Stomach smooth muscle (tissue), 2 donors: Measurements from ENCODE around the gene IL18BP.

ENCODE experiments used
- H3K27ac ChIP-seq: one replicate; pipeline ENCODE4 v1.7.0; 2013; ENCODE audit warnings: mild to moderate bottlenecking, low read length, inconsistent platforms
- H3K27me3 ChIP-seq, 2 donors: one replicate each; pipeline ENCODE4 v1.7.0; 2013; ENCODE audit warnings: low read length in 2 of 2; ENCODE audit not compliant: insufficient read depth in 2 of 2, control insufficient read depth in 1 of 2
- H3K36me3 ChIP-seq, 2 donors: one replicate each; pipeline ENCODE4 v1.7.0; 2013; ENCODE audit warnings: low read length in 2 of 2; ENCODE audit not compliant: control insufficient read depth in 2 of 2, insufficient read depth in 2 of 2
- H3K4me1 ChIP-seq: one replicate; pipeline ENCODE4 v1.7.0; 2013; ENCODE audit warnings: low read length; ENCODE audit not compliant: control insufficient read depth, insufficient read depth
- H3K4me3 ChIP-seq, 2 donors: one replicate each; pipeline ENCODE4 v1.7.0; 2013; ENCODE audit warnings: low read length in 2 of 2
- H3K9ac ChIP-seq, 2 donors: one replicate each; pipeline ENCODE4 v1.7.0; 2013; ENCODE audit warnings: low read length in 2 of 2, mild to moderate bottlenecking in 1 of 2
- H3K9me3 ChIP-seq, 2 donors: one replicate each; pipeline ENCODE4 v1.7.0; 2013; ENCODE audit warnings: low read length in 2 of 2; ENCODE audit not compliant: control insufficient read depth in 2 of 2
- donor health status: healthy.
- donor health status: Pancreatic carcinoma.

Gene IL18BP

GRCh38 chr11:72012091-72012630 is 13.5 kb downstream of the IL18BP start:
- Histone ChIP-seq H3K27me3 (no peaks in the 10 kb centered on the region), H3K4me1 (peaks cover 46% of the 10 kb centered on the region), H3K36me3 (peaks cover 87 to 88% of the 10 kb centered on the region in 2 donors), H3K9ac (peak overlapping the region in 1 of 2 donors; percentile 51), H3K27ac (peak overlapping the region; percentile 81), H3K9me3 (no peaks in the 10 kb centered on the region), H3K4me3 (no peak overlapping the region)

GRCh38 chr11:72012897-72013721 is 14.4 kb downstream of the IL18BP start:
- Histone ChIP-seq H3K36me3 (peaks cover 88% of the 10 kb centered on the region in 2 donors), H3K27ac (peak overlapping the region; percentile 81), H3K9me3 (no peaks in the 10 kb centered on the region), H3K4me1 (peaks cover 46% of the 10 kb centered on the region), H3K9ac (no peak overlapping the region), H3K4me3 (peak overlapping the region in 1 of 2 donors; percentile 54), H3K27me3 (no peaks in the 10 kb centered on the region)

GRCh38 chr11:72013765-72014711 is 15.3 kb downstream of the IL18BP start:
- H3K9ac ChIP-seq: no peak overlapping the region

GRCh38 chr11:72014761-72015320 is 16.1 kb downstream of the IL18BP start:
- H3K9ac ChIP-seq: no peak overlapping the region
- H3K27ac ChIP-seq: peak overlapping the region; percentile 81
- peaks cover 90 to 91% of the 10 kb centered on the region in 2 donors for H3K36me3 ChIP-seq

More at GRCh38 chr11:72013765-72014711, 15.3 kb downstream of the IL18BP start:
- Histone ChIP-seq H3K4me1 (peaks cover 46% of the 10 kb centered on the region), H3K36me3 (peaks cover 89% of the 10 kb centered on the region in 2 donors), H3K4me3 (peak overlapping the region in 1 of 2 donors; percentile 54), H3K9me3 (no peaks in the 10 kb centered on the region), H3K27ac (peak overlapping the region; percentile 81), H3K27me3 (no peaks in the 10 kb centered on the region)

GRCh38 chr11:72015511-72016061 is 16.9 kb downstream of the IL18BP start:
- no peaks in the 10 kb centered on the region for H3K27me3 ChIP-seq
- peaks cover 46% of the 10 kb centered on the region for H3K4me1 ChIP-seq
- H3K9me3 ChIP-seq: no peaks in the 10 kb centered on the region
- H3K4me3 ChIP-seq: no peak overlapping the region
- H3K27ac ChIP-seq: peak overlapping the region; percentile 81
- peaks cover 90 to 92% of the 10 kb centered on the region in 2 donors for H3K36me3 ChIP-seq
- H3K9ac ChIP-seq: no peak overlapping the region

More at GRCh38 chr11:72014761-72015320, 16.1 kb downstream of the IL18BP start:
- H3K4me3 ChIP-seq: no peak overlapping the region
- no peaks in the 10 kb centered on the region for H3K27me3 ChIP-seq
- H3K4me1 ChIP-seq: peaks cover 46% of the 10 kb centered on the region
- H3K9me3 ChIP-seq: no peaks in the 10 kb centered on the region

GRCh38 chr11:72018171-72018570 is 19.5 kb downstream of the IL18BP start:
- peaks cover 89 to 90% of the 10 kb centered on the region in 2 donors for H3K36me3 ChIP-seq

GRCh38 chr11:72023335-72023734 is 24.6 kb downstream of the IL18BP start:
- Histone ChIP-seq H3K27me3 (no peaks in the 10 kb centered on the region), H3K4me3 (no peak overlapping the region), H3K36me3 (peaks cover 70 to 79% of the 10 kb centered on the region in 2 donors), H3K9me3 (no peaks in the 10 kb centered on the region), H3K27ac (no peak overlapping the region), H3K4me1 (peaks cover 31% of the 10 kb centered on the region), H3K9ac (no peak overlapping the region)

More at GRCh38 chr11:72018171-72018570, 19.5 kb downstream of the IL18BP start:
- no peaks in the 10 kb centered on the region for H3K9me3 ChIP-seq
- peaks cover 28% of the 10 kb centered on the region for H3K4me1 ChIP-seq
- no peaks in the 10 kb centered on the region for H3K27me3 ChIP-seq
- H3K4me3 ChIP-seq: no peak overlapping the region
- no peak overlapping the region for H3K9ac ChIP-seq
- no peak overlapping the region for H3K27ac ChIP-seq

- Histone ChIP-seq H3K9me3 (no peaks in the 10 kb centered on the region), H3K4me3 (no peak overlapping the region), H3K4me1 (peaks cover 31% of the 10 kb centered on the region), H3K27ac (peak overlapping the region; percentile 70), H3K9ac (peak overlapping the region; percentile 3 to 51), H3K27me3 (no peaks in the 10 kb centered on the region), H3K36me3 (peaks cover 70 to 77% of the 10 kb centered on the region in 2 donors)
Measured at GRCh38 chr11:72024069-72024754, 25.5 kb downstream of the IL18BP start.

- peaks cover 55 to 63% of the 10 kb centered on the region in 2 donors for H3K36me3 ChIP-seq
- H3K4me1 ChIP-seq: peaks cover 38% of the 10 kb centered on the region
Measured at GRCh38 chr11:72026090-72026489, 27.4 kb downstream of the IL18BP start.

More at GRCh38 chr11:72026090-72026489, 27.4 kb downstream of the IL18BP start:
- no peaks in the 10 kb centered on the region for H3K27me3 ChIP-seq
- peak overlapping the region in 1 of 2 donors; percentile 42 for H3K9ac ChIP-seq
- H3K27ac ChIP-seq: peak overlapping the region; percentile 70
- H3K4me3 ChIP-seq: no peak overlapping the region
- H3K9me3 ChIP-seq: no peaks in the 10 kb centered on the region
